ENCODE results near the gene NAA15.
A peak's percentile ranks its signal among the peaks of the same experiment; 100 is the strongest.
"Not testable (repeated sequence)": the region's sequence is repeated elsewhere in the genome, so short reads cannot be mapped to it uniquely, and the experiment has no call there.

Gene NAA15

GRCh38 chr4:139451997-139452396, 150.7 kb downstream of the NAA15 start:
- DNase-seq (ENCODE audit: low spot score) = no peak

DNA sequence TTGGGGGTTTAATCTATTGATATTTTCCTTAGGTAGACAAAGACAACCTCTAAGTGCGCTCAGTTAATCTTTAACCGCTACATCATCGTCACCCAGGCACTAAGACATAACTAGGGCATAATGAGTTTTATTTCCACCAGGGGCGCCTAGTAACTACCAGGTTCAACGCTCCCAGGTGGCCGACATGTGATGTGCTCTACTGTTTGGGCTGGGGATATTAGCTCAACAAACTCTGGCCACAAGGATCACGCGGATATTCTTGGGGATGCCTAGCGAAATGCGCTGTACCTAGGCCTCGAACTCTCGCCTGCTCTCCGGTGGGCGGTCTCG, 151.7 kb downstream of the NAA15 start:
- no peak for DNase-seq (ENCODE audit: low spot score)

DNA sequence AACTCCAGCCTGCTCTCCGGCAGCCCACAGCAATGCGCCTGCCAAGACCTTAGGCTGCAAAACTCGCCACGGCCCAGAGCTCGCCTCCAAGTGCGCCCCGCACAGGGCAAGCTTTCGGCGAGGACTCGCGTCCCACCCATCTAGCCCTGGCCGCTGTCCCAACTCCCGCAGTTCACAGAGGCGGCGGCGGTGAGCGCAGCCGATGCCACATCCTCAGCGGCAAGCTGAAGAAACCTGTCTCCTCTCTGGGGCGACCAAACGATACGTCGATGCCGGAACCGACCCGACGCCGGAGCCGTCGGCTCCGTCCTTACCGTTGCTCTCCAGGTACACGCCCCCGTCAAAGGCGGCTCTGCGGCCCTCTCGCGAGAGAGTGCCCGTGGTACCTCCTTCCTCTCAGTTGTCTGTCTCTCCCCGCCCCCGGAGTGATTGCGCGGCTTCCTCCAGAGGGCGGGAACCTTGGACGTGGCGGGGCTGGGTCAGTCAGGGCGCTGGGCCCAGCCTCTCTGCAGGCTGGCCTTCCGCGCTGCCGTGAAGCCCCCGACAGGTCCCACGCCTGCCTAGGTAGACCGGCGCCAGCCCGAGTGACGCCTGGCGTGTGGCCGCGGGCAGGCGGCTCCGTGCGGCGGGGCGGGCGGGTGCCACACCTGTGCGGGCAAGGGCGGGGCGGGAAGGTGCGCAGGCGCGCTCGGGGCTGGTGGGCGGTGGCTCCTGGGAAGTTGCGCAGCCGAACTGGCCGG, 152.2 kb downstream of the NAA15 start:
- peak; percentile 99 for DNase-seq (ENCODE audit: low spot score)

DNA sequence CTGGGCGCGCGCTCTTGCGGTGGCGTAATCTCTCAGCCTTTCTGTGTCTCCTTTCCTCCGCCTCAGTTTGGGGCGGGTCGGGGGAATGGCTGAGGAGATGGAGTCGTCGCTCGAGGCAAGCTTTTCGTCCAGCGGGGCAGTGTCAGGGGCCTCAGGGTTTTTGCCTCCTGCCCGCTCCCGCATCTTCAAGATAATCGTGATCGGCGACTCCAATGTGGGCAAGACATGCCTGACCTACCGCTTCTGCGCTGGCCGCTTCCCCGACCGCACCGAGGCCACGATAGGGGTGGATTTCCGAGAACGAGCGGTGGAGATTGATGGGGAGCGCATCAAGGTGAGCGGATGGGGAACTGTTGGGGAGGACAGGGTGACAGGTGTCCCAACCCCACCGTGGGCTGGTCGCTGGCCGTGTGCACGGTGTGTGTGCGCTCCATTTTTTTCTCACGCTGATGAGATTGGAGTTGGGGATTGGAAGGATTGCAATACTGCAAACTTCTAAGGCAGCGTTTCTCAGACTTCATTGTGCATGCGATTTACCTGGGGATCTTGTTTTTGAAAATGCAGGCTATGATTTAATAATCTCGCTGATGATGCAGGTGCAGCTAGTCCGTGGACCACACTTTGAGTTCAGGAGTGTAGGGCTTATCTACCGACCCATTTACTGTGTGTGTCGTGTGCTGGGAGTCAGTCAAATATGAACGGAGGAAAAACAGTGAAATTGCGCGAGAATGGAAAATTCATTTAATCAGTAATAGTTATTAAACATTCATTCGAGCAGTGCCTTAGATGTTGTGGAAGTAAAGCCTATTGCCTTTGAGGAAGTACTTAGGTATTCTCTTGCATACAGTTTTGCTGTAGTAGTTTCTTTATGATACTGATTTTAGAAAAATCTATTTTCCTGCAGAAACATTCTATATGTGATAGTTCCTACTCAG, 153.1 kb downstream of the NAA15 start, which contains the start of gene RAB33B:
RAB33B (plus strand) TSS at position 11 of the 935 bp plus-strand sequence; CDS start at position 86, 75 bp downstream.
- DNase-seq (ENCODE audit: low spot score) = no peak

GRCh38 chr4:139455126-139455538, 153.8 kb downstream of the NAA15 start:
- no peak for DNase-seq (ENCODE audit: low spot score)

DNA sequence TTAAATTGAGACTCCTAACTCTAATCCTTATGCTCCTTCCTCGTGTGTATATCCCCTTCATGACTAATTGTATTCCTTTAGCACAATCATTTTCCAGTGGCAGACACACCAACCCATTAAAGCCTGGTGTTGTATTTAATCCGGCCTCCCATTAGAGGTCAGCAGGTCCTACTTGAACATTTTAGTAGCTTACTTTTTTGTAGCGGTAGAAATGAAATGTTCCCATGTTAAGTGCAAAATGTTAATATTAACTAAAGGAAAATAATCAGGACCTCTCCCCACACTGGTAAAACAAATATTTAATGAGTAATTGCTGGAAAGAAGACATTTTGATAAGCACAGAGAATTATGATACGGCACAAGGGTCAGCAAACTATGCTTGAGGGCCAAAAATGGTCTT, 156.0 kb downstream of the NAA15 start:
- DNase-seq (ENCODE audit: low spot score) = no peak

DNA sequence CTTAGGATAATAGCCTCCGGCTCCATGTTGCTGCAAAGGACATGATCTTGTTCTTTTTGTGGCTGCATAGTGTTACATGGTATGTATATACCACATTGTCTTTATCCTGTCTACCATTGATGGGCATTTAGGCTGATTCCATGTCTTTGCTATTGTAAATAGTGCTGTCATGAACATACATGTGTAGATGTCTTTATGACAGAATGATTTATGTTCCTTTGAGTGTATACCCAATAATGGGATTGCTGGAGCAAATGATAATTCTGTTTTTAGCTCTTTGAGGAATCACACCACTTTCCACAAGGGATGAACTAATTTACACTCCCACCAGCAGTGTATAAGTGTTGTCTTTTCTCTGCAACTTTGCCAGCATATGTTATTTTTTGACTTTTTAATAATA, 157.2 kb downstream of the NAA15 start:
- no peak for DNase-seq (ENCODE audit: low spot score)

DNA sequence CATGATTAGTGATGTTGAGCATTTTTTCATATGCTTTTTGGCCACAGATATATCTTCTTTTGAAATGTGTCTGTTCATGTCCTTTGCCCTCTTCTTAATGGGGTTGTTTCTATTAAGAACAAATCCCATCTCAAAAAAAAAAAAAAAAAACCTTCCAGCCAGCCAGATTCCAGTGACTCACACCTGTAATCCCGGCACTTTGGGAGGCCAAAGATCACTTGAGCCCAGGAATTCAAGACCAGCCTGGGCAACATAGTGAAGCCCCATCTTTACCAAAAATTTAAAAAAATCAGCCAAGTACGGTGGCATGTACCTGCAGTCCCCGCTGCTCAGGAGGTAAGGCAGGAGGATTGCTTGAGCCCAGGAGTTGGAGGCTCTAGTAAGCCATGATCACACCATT, 157.7 kb downstream of the NAA15 start:
- DNase-seq (ENCODE audit: low spot score) = no peak

DNA sequence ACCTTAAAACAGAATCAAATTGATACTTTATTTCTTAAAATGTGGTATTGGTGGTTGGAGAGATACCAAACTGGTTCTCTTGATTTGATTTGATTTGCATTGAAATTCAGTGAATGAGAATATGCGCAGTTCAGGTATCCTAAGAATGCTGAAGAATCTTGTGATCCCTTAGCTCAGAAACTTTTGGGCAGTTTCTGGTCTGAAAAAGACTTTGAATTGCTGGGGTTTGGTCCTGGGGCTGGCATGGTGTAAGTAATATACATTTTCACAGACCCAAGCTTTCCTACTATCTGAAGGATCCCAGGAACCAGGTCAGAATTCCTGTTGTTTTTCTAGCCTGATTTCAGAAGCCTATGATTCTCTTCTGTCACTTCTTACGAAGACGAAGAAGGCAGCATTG, 159.3 kb downstream of the NAA15 start:
- no peak for DNase-seq (ENCODE audit: low spot score)

DNA sequence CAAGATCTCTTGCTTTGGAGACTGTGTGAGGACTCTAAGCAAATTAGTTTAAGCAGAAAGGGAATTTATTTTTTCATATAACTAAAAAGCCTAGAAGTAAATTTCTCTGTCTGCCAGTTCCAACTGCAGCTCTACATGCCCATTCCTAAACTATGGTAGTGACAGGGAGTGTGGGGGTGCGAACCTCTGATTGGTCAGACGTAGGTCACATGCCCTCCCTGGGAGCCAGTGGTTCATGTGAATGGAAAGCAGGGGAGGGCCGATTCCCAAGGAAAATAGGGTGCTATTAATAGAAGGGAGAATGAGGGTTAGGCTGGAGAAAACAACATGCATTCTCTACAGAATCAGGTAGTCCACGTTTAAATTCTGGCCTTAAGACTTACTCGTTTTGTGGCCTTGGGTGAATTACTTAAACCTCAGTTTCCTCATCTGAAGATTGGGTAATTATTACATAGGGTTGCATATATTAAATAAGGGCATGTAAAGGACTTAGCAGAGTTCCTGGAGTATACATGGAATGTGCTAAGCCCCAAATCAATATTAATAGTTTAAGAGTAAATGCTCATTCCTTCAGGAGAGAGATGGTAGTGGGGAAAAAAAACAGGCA, 159.8 kb downstream of the NAA15 start:
- DNase-seq (ENCODE audit: low spot score) = no peak

- DNase-seq (ENCODE audit: low spot score) = not testable (repeated sequence)
These were observed 163.2 kb downstream of the NAA15 start for GRCh38 chr4:139464512-139464911.

- no peak for DNase-seq (ENCODE audit: low spot score)
These were observed 164.6 kb downstream of the NAA15 start for GRCh38 chr4:139465922-139466321.

GRCh38 chr4:139468756-139469155, 167.5 kb downstream of the NAA15 start:
- DNase-seq (ENCODE audit: low spot score) = not testable (repeated sequence)

GRCh38 chr4:139469216-139469615, 167.9 kb downstream of the NAA15 start:
- DNase-seq (ENCODE audit: low spot score) = no peak

All from left forelimb (tissue), 1 donor.